Upper lobe of left lung (tissue), 6 donors: ENCODE results near the gene CELA1. TPM values are rescaled to one million over a fixed set of nuclear protein-coding genes. Genes with fewer than 3 reads are reported as not detected.

Experiments
- ATAC-seq, 2 donors: fragments of 200-7000 bp; cut with Tn5 transposase; one replicate each; pipeline ENCODE4 v1.9.1; 2022; ENCODE audit warnings: mild to moderate bottlenecking in 2 of 2, moderate library complexity in 2 of 2; ENCODE audit not compliant: low FRiP score in 2 of 2
- DNase-seq, 2 donors: peaks; one replicate each; pipeline ENCODE4 v3.0.0-alpha.2; 2019 to 2020
- H3K27ac ChIP-seq, 4 donors: fragments of 200-600 bp; sonication (generic); one replicate each; pipeline ENCODE4 v1.5.1; 2016 to 2019
- H3K27me3 ChIP-seq, 4 donors: fragments of 200-600 bp; sonication (generic); one replicate each; pipeline ENCODE4 v1.5.1; 2017 to 2019
- H3K36me3 ChIP-seq, 4 donors: fragments of 200-600 bp; sonication (generic); one replicate each; pipeline ENCODE4 v1.5.1; 2016 to 2019
- H3K4me1 ChIP-seq, 4 donors: fragments of 200-600 bp; sonication (generic); one replicate each; pipeline ENCODE4 v1.5.1; 2018 to 2019
- H3K4me3 ChIP-seq, 4 donors: fragments of 200-600 bp; sonication (generic); one replicate each; pipeline ENCODE4 v1.5.1; 2017 to 2019; ENCODE audit warnings: mild to moderate bottlenecking in 2 of 4, moderate library complexity in 1 of 4
- H3K9me3 ChIP-seq, 4 donors: fragments of 200-600 bp; sonication (generic); one replicate each; pipeline ENCODE4 v1.5.1; 2018 to 2019
- CTCF ChIP-seq, 6 experiments: fragments of 450-650 bp in 4 of 6; fragments of 200-600 bp in 2 of 6; sonication (generic) in 2 of 6; IDR thresholded peaks; one replicate each; pipeline ENCODE4 v1.5.1; 2016 to 2019; ENCODE audit warnings: antibody characterized with exemption in 6 of 6
- EP300 ChIP-seq, 4 donors: sonication (generic); formaldehyde crosslinking; IDR thresholded peaks; one replicate each; pipeline ENCODE4 v1.5.1; 2017; ENCODE audit warnings: antibody characterized with exemption in 4 of 4, control low read depth in 2 of 4
- POLR2A ChIP-seq, 4 donors: fragments of 450-650 bp; IDR thresholded peaks; one replicate each; pipeline ENCODE4 v1.5.1; 2016 to 2017; ENCODE audit warnings: antibody characterized with exemption in 4 of 4, mild to moderate bottlenecking in 2 of 4
- POLR2AphosphoS5 ChIP-seq, 2 donors: sonication (generic); formaldehyde crosslinking; IDR thresholded peaks; one replicate each; pipeline ENCODE4 v1.5.1; 2017; ENCODE audit warnings: antibody characterized with exemption in 2 of 2
- WGBS, 2 donors: methylation state at CpG; one replicate each; pipeline ENCODE4 v1.1.5; 2017 to 2018; 5-methylcytosine and 5-hydroxymethylcytosine counted together
- total RNA-seq, 6 donors: library from RNA; depleted of rRNA in 4 of 6; stranded (reverse); fragments of >200 nt in 4 of 6; gene quantifications; one replicate each; pipeline versions ENCODE4 v1.1.0 to v1.2.1, GENCODE V29; 2016 to 2021
- donor health status: DM: no; HTN: no; CAD: no; lungs with moderate emphysema.
- donor health status: DM: no; HTN: yes; CAD: no; lungs with severe emphysema.

The CELA1 gene
- total RNA-seq, 6 donors from 2014 or later: not detected

DNA sequence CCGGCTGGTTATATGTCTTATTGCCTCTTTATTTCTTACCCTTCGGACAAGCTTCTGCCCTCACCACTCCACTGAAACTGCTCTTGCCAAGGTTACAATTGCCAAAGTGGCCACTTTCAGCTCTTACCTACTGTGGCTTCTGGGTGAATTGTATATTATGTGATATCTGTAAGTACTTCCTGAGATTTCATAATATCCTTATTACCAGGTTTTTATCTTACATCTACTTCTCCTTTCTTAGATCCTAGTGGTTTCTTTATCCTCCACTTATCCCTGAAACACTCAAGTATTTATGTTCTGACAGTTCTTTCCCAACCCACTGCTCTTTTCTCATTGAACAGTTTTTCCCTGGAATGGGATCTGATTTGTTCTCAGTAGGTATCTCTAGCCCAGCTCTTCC lies 10.5 kb downstream of the CELA1 start:
- DNase-seq: peak in 1 of 2 donors; percentile 67
- Histone ChIP-seq H3K4me3 (no peak overlapping the region), H3K4me1 (peaks cover 0 to 15% (median 4%) of the 10 kb centered on the region in 4 donors), H3K9me3 (no peaks in the 10 kb centered on the region), H3K27ac (peak overlapping the region in 2 of 4 donors; percentile 28 to 71), H3K36me3 (no peaks in the 10 kb centered on the region), H3K27me3 (no peaks in the 10 kb centered on the region)
- WGBS, 2 donors: 44 to 60% methylated on average over 2 of the region's 2 CpGs
- TF ChIP-seq CTCF (IDR thresholded peaks at IDR 0.05) (no peak), EP300 (IDR thresholded peaks at IDR 0.05) (no peak), POLR2A (IDR thresholded peaks at IDR 0.05) (no peak), POLR2AphosphoS5 (IDR thresholded peaks at IDR 0.05) (no peak)
- peak; percentile 34 to 62 for ATAC-seq

GRCh38 chr12:51334764-51335163 lies 11.7 kb downstream of the CELA1 start:
- ATAC-seq: no peak
- peak overlapping the region in 1 of 4 donors; percentile 71 for H3K27ac ChIP-seq
- H3K36me3 ChIP-seq: no peaks in the 10 kb centered on the region
- WGBS, 2 donors: 66 to 75% methylated on average over 4 of the region's 4 CpGs
- H3K4me1 ChIP-seq: peaks cover 3 to 11% (median 4%) of the 10 kb centered on the region in 4 donors
- DNase-seq: no peak
- no peaks in the 10 kb centered on the region for H3K9me3 ChIP-seq
- H3K4me3 ChIP-seq: no peak overlapping the region
- no peak for TF ChIP-seq CTCF (IDR thresholded peaks at IDR 0.05)
- TF ChIP-seq POLR2AphosphoS5 (IDR thresholded peaks at IDR 0.05): no peak
- TF ChIP-seq EP300 (IDR thresholded peaks at IDR 0.05): no peak
- TF ChIP-seq POLR2A (IDR thresholded peaks at IDR 0.05): no peak
- H3K27me3 ChIP-seq: no peaks in the 10 kb centered on the region

GRCh38 chr12:51333536-51333935 lies 12.9 kb downstream of the CELA1 start:
- TF ChIP-seq POLR2AphosphoS5 (IDR thresholded peaks at IDR 0.05) (no peak), POLR2A (IDR thresholded peaks at IDR 0.05) (no peak), CTCF (IDR thresholded peaks at IDR 0.05) (no peak), EP300 (IDR thresholded peaks at IDR 0.05) (no peak)
- DNase-seq (no peak), ATAC-seq (no peak)
- H3K36me3 ChIP-seq: no peaks in the 10 kb centered on the region
- H3K9me3 ChIP-seq: no peaks in the 10 kb centered on the region
- no peaks in the 10 kb centered on the region for H3K27me3 ChIP-seq
- WGBS, 2 donors: 68 to 70% methylated on average over 6 of the region's 6 CpGs
- H3K4me1 ChIP-seq: peaks cover 7 to 23% (median 12%) of the 10 kb centered on the region in 4 donors
- H3K27ac ChIP-seq: no peak overlapping the region
- no peak overlapping the region for H3K4me3 ChIP-seq

DNA sequence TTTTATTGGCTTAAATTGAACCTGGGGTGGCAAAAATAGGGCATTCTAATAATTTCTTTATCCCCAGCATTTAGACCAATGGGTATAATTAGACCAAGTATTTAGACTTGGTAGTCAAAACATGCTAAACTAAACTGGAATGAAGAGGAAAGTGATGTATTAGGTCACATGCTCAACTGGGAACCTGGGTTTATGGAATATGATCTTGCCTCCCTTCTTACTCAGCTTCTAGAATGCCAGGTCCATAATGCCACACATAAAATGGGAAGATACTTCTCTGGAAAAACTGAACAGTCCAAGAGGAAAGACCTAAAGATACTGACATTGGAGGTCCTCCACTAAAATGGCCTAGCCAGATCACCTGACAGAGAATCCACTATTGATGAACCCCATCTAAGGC lies 16.3 kb downstream of the CELA1 start:
- Histone ChIP-seq H3K27me3 (no peaks in the 10 kb centered on the region), H3K4me1 (peaks cover 18 to 43% (median 31%) of the 10 kb centered on the region in 4 donors), H3K4me3 (no peak overlapping the region), H3K9me3 (no peaks in the 10 kb centered on the region), H3K36me3 (no peaks in the 10 kb centered on the region), H3K27ac (peak overlapping the region in 1 of 4 donors; percentile 12)
- ATAC-seq: no peak
- no peak for DNase-seq
- no peak for TF ChIP-seq POLR2A (IDR thresholded peaks at IDR 0.05)
- no peak for TF ChIP-seq EP300 (IDR thresholded peaks at IDR 0.05)
- TF ChIP-seq CTCF (IDR thresholded peaks at IDR 0.05): no peak
- no peak for TF ChIP-seq POLR2AphosphoS5 (IDR thresholded peaks at IDR 0.05)

- WGBS, 2 donors: 61 to 74% methylated on average over 4 to 5 of the region's 5 CpGs
- no peak for TF ChIP-seq POLR2A (IDR thresholded peaks at IDR 0.05)
- TF ChIP-seq CTCF (IDR thresholded peaks at IDR 0.05): no peak
- no peak for TF ChIP-seq EP300 (IDR thresholded peaks at IDR 0.05)
- no peak for TF ChIP-seq POLR2AphosphoS5 (IDR thresholded peaks at IDR 0.05)
- H3K9me3 ChIP-seq: no peaks in the 10 kb centered on the region
- H3K4me3 ChIP-seq: no peak overlapping the region
- H3K36me3 ChIP-seq: no peaks in the 10 kb centered on the region
- ATAC-seq: no peak
- no peak for DNase-seq
- H3K27ac ChIP-seq: peak overlapping the region in 3 of 4 donors; percentile 12 to 63 (median 62)
- no peaks in the 10 kb centered on the region for H3K27me3 ChIP-seq
- H3K4me1 ChIP-seq: peaks cover 18 to 47% (median 34%) of the 10 kb centered on the region in 4 donors
Measured at GRCh38 chr12:51329742-51330141, 16.7 kb downstream of the CELA1 start.
